Liver (tissue), 3 donors: Measurements from ENCODE around the gene NRG4.

Experiments
- CTCF ChIP-seq: fragments of 150-350 bp; IDR thresholded peaks from 2 replicates; pipeline ENCODE4 v1.5.1; 2017; ENCODE audit warnings: improper control_type of control experiment, low read depth, low read length; ENCODE audit not compliant: missing input control
- EGR1 ChIP-seq, 2 donors: IDR thresholded peaks; 2 replicates each; pipeline ENCODE4 v1.6.1; 2016 to 2018; ENCODE audit warnings: antibody characterized with exemption in 2 of 2, low read depth in 2 of 2
- GABPA ChIP-seq, 2 donors: IDR thresholded peaks in 1 of 2; conservative IDR thresholded peaks in 1 of 2; 2 replicates each; pipeline ENCODE4 v1.6.1; 2016; ENCODE audit warnings: antibody characterized with exemption in 2 of 2, mild to moderate bottlenecking in 1 of 2, moderate library complexity in 1 of 2
- HNF4A ChIP-seq, 2 donors: conservative IDR thresholded peaks; 2 replicates each; pipeline ENCODE4 v1.6.1; 2016; ENCODE audit warnings: antibody characterized with exemption in 2 of 2, mild to moderate bottlenecking in 2 of 2
- MAX ChIP-seq: IDR thresholded peaks from 2 replicates; pipeline ENCODE4 v1.6.1; 2016; ENCODE audit warnings: antibody characterized with exemption
- RAD21 ChIP-seq, 2 donors: IDR thresholded peaks; 2 replicates each; pipeline ENCODE4 v1.6.1; 2016; ENCODE audit warnings: antibody characterized with exemption in 2 of 2, mild to moderate bottlenecking in 2 of 2
- REST ChIP-seq: IDR thresholded peaks from 2 replicates; pipeline ENCODE4 v1.6.1; 2016; ENCODE audit warnings: antibody characterized with exemption, mild to moderate bottlenecking
- RXRA ChIP-seq, 2 donors: IDR thresholded peaks; 2 replicates each; pipeline ENCODE4 v1.6.1; 2017 to 2018; ENCODE audit warnings: antibody characterized with exemption in 2 of 2, mild to moderate bottlenecking in 1 of 2
- SP1 ChIP-seq: IDR thresholded peaks from 2 replicates; pipeline ENCODE4 v1.6.1; 2018; ENCODE audit warnings: antibody characterized with exemption, mild to moderate bottlenecking
- TAF1 ChIP-seq: conservative IDR thresholded peaks from 2 replicates; pipeline ENCODE4 v1.6.1; 2016; ENCODE audit warnings: antibody characterized with exemption, mild to moderate bottlenecking
- YY1 ChIP-seq: IDR thresholded peaks from 2 replicates; pipeline ENCODE4 v1.6.1; 2016; ENCODE audit warnings: antibody characterized with exemption, mild to moderate bottlenecking
- ZBTB33 ChIP-seq: IDR thresholded peaks from 2 replicates; pipeline ENCODE4 v1.6.1; 2016; ENCODE audit warnings: antibody characterized with exemption
- donor health status: healthy.
- donor health status: healthy.

- TF ChIP-seq CTCF: no peak
- TF ChIP-seq SP1: no peak
- no peak for TF ChIP-seq GABPA (IDR thresholded peaks at IDR 0.05 in 1 of 2, conservative IDR thresholded peaks at IDR 0.05 in 1 of 2)
- no peak for TF ChIP-seq MAX
- TF ChIP-seq HNF4A (conservative IDR thresholded peaks at IDR 0.05): no peak
- no peak for TF ChIP-seq RAD21 (IDR thresholded peaks at IDR 0.05)
- TF ChIP-seq RXRA (IDR thresholded peaks at IDR 0.05): no peak
- TF ChIP-seq REST: no peak
- TF ChIP-seq EGR1 (IDR thresholded peaks at IDR 0.05; ENCODE audit: low read depth in 2 of 2): no peak
- no peak for TF ChIP-seq YY1
- TF ChIP-seq TAF1: no peak
- no peak for TF ChIP-seq ZBTB33
Observed at GRCh38 chr15:75942464-75942863, 69.8 kb downstream of the NRG4 start.
